H54 (cell line): ENCODE results near the gene TCOF1.

Experiments used
- DNase-seq: peaks from one replicate; pipeline ENCODE4 v3.0.0; 2011; ENCODE audit warnings: low spot score, mixed read lengths; ENCODE audit not compliant: insufficient read length
- FAIRE-seq: peaks from 3 replicates; lab custom pipeline; 2011; peaks lifted over from hg19 to GRCh38; lab: Jason Lieb, UNC
- POLR2A ChIP-seq: IDR thresholded peaks from 2 replicates; pipeline ENCODE4 v1.6.1; 2011; ENCODE audit warnings: low read depth, mild to moderate bottlenecking, low read length

TCOF1 gene

DNA sequence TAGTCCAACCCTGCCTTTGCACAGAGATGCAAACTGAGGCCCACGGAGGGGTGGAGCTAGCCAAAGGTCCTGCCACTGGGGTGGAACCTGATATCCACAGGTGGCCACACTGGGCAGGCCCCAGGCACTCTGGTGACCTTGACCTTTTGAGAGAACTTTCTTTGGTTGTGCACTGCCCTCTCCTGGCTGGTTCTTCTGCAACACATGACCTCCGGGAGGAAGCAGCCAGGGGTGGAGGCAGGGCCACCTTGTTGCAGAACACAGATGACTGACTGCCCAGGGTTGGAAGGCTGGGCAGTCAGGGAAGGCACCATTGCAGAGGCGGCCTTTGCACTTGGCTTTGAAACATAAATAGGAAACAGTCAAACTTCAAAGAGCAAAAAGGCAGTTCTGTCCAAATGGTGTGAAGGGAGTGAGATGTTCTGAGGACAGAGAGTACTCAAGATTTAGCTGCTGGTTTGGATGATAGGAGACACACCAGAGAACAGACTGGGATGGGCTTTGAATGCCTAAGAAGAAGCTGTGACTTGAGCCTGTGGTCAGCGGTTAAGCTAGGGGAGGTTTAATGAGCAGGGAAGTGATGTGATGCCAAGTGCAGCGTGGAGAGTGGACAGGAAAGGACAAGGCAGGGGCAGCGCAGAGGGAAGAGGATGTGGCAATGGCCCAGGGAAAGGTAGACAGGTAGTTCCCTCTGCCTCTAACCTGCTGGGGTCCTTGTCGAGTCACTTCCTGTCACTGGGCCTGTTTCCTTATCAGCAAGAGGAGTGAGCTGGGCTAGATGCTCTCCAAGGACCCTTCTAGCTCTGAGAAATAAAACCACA, 6.8 kb upstream of the TCOF1 start:
- TF ChIP-seq POLR2A = no peak
- FAIRE-seq (no peak), DNase-seq (peak; percentile 80)

DNA sequence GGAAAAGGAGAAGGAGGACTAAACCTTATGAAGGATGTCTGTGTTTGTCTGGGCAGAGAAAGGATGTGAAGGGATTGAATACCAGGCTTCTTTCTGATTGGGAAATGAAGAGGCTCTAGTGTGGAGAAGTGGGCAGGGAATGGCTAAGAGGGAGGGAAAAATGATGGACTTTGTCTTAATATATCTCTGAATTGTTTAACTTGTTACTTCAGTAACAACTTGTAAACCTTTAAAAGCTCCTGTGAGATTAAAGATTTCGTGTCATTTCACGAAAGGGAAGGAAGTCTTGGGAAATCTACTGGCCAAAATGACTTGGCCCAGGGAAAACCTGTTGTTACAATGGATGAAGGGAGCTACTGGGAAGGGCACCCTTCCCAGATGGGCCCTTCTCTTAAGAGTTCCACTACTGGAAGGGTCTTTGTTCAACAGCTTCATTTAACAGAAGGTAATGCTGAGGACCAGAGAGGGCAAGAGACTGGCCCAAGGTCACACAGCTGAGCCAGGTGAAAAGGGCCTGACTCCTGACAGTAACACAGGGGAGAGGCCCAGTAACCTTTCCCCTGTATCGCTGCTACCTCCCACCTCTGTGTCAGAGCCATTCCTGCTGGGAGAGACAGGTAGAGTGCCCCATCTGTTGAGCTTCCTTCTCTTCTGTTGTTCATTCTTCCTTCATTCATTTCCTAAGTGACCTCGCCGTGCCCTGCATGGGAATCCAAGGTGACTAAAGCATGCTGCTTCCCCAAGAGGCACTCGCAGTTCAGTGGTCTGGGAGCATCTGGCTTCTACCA, 5.1 kb upstream of the TCOF1 start:
- FAIRE-seq (no peak), DNase-seq (no peak)
- no peak for TF ChIP-seq POLR2A

DNA sequence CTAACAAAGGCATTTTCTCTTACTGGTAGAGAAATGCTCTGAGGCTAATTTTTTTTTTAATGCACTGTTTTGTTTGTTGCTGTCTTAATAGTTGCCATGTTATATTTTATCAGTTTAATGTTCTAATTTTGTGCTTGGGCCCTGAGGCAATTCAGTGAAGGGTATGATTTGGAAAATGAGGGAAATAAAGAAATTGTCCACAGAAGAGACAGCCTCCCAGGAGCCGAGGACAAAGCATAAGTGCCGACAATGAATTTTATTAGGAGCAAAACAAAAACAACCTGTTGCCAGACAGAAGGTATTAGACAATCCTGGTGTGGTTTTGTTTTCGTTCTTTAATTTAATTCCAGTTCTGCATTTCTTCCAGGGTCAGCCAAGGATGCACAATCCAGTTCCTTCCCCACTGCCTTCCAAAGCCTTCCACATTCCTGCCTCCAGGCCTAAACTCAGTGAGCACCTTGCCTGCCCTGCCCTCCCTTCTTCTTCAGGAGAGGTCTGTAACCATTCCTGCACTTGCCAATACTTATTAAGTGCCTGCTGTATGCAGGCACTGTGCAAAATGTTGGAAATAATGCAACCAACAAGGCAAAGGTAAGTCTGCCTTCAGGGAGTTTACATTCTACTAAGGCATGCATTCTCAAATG, 4.3 kb upstream of the TCOF1 start:
- DNase-seq (no peak), FAIRE-seq (no peak)
- no peak for TF ChIP-seq POLR2A

DNA sequence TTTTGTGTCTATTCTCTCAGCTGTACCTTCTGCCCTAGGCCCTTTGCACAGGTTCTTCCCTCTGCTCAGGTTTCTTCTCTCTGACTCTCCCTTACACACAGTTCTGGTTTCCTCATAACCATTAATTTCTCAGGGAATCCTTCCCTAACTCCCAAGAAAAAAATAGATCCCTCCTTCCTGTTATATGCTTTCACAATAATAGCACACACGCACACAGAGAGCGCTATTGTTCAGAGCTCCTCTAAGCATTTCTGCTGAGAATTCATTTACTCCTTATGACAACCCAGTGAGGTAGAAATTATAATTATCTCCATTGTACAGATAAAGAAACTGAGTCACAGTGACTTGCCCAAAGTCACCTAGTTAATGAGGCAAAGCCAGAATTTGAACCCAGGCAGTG, 1.7 kb upstream of the TCOF1 start:
- DNase-seq (no peak), FAIRE-seq (no peak)
- no peak for TF ChIP-seq POLR2A

DNA sequence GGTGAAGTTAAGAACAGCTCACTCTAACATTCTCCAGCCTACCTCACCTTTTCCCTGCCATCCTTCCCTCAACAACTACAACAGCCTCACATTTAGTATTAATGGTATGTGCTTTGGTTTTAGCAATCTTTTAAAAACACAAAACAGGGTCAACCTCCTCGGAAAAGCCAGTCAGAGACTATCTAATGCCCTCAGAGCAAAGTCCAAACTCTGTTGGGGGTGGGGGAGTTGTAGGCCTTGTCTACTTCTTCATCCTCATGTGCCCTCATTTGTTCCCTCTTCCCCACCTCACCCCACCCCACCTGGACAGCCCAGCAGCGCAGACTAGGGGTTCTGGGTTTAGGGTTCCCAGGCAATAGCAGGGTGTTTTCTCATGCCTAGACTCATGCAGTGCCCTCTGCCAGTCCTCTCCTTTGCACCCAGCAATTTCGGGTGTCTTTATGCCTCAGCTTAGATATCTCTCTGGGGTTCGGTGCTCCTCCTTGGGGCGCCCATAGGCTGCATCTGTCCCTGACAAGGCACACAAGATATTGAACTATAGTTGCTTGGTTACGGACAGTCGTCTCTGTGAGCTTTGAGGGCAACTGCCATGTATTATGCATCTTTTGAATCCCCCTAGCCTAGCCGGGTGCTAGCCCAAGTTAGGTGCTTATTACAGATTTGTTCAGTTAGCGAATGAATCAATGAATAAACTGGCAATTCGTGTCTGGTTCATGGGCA, 762 bp upstream of the TCOF1 start:
- no peak for TF ChIP-seq POLR2A
- no peak for DNase-seq
- FAIRE-seq = no peak

DNA sequence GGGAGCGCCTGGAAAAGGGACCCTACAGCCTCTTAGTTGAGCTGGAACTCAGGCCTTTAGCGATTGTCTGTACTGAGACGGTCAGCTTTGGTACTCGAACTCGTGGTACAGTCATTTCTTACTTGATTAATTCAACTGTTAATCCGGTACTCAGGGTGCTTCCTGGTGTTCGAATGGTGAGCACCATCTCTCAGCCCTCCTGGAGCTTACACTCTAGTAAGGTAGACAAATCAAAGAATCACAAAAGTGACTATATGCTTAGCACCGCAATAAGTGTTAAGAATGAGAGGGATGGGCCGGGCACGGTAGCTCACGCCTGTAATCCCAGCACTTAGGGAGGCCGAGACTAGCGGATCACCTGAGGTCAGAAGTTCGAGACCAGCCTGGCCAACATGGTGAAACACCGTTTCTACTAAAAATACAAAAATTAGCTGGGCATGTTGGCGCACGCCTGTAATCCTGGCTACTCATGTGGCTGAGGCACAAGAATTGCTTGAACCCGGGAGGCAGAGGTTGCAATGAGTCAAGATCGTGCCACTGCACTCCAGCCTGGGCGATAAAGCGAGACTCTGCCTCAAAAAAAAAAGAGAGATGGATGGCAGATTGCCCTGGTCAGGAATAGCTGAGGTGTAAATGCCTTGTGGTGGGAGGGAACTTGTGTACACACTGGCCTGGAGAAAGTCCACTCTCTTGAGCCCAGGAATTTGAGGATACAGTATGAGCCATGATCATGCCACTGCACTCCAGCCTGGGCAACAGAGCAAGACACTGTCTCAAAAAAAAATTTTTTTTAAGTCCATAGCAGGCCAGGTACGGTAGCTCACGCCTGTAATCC, 981 bp downstream of the TCOF1 start:
- no peak for TF ChIP-seq POLR2A
- DNase-seq (no peak), FAIRE-seq (no peak)

DNA sequence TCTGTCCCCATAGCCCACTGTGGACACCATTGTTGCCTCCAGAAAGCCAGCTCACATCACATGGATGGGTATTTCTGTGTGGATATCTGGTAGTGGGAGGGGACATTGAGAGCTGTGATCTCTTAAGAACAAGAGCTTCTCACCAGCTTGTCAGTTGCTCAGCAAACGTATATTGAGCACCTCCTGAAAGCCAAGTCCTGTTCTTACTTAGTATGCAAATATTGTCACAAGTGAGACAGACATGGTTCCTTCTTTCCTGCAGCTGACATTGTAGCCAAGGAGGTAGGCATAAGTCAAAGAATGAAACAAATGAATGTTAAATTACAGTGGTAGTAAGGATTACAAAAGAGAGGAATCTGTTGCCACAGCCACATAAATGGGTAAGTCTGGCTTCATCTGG, 3.8 kb downstream of the TCOF1 start:
- FAIRE-seq (no peak), DNase-seq (no peak)
- TF ChIP-seq POLR2A = no peak

DNA sequence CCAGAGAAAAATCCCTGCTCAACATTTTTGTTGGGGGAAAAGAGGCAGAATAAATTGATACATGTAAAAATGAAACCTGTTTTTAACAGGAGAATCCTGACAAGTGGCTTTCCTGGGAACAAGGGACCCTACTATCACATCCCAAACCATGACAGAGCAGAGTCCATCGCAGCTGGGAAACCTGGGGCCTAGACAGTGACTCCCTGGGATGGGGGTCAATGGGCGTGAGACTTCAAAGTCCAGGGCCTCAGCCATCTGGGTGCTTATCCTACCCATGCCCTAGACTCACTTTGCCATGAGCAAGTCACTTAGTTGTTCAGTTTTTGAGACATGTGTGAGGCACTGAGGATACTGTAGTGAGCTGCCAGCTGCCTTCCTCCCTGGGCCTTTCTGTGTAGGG, 5.7 kb downstream of the TCOF1 start:
- DNase-seq (no peak), FAIRE-seq (no peak)
- no peak for TF ChIP-seq POLR2A

DNA sequence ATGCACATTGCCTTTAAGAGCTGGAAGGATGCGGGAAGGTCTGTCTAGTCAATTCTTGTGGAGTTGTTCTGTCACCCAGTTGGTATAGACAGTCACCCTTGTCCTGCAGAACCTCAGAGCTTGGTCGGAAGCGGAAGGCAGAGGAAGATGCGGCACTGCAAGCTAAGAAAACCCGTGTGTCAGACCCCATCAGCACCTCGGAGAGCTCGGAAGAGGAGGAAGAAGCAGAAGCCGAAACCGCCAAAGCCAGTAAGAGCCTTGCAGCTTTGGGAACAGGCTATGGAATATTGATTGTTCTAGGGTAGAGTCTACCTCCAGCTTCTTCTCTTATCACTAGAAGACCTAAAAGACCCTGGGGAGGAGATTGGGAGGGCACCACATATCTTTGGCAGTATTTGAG, 6.5 kb downstream of the TCOF1 start:
- no peak for DNase-seq
- TF ChIP-seq POLR2A = no peak
- FAIRE-seq = no peak

DNA sequence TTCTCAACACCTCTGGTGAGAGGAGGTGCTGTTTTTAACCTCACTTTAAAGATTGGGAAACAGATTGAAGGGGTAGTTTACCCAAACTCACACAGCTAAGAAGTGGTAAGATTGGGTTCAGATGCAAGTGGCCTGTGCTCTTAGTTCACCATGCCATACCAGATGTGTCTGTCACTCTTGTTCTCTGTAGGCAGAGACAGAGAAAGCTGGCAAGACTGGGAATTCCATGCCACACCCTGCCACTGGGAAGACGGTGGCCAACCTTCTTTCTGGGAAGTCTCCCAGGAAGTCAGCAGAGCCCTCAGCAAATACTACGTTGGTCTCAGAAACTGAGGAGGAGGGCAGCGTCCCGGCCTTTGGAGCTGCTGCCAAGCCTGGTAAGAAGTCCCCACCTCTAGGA, 11.0 kb downstream of the TCOF1 start:
- no peak for TF ChIP-seq POLR2A
- no peak for DNase-seq
- no peak for FAIRE-seq

DNA sequence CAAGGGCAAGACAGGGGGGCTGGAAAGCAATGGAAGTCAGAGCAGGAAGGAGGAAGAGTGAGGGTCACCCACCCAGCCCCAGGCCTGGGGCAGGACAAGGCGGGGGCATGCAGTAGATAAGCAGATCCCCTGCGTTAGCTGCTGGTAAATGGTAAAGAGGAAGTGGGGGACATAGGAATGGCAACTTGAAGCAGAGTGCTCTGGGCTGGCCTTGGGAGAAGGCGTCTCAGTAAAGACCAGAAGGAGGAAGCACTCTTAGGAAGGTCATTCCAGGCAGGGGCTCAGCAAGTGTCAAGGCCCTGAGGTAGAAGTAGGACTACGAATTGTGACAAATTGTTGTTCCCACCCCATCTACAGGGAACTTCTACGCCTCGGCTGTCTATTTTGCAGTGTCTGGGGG, 15.1 kb downstream of the TCOF1 start:
- FAIRE-seq = no peak
- DNase-seq = no peak
- TF ChIP-seq POLR2A = no peak

DNA sequence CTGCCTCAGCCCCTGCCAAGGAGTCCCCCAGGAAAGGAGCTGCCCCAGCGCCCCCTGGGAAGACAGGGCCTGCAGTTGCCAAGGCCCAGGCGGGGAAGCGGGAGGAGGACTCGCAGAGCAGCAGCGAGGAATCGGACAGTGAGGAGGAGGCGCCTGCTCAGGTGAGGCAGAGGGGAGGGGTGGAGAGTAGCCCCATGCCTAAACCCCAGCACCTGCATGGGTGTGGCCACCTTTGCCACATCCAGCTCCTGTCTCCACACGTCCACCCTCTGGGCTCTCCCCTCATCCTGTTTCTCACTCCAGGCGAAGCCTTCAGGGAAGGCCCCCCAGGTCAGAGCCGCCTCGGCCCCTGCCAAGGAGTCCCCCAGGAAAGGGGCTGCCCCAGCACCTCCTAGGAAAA, 17.2 kb downstream of the TCOF1 start:
- DNase-seq = no peak
- no peak for FAIRE-seq

More for the DNA sequence above, 17.2 kb downstream of the TCOF1 start:
- no peak for TF ChIP-seq POLR2A
